H1 (cell line): ENCODE data around the gene KRT76. TPM values are rescaled to one million over a fixed set of nuclear protein-coding genes. Genes with fewer than 3 reads are reported as not detected.

ENCODE experiments used
- CTCF ChIA-PET: fragments of 300-600 bp; sonication (Branson Sonifier 250); formaldehyde crosslinking; loops from one replicate; lab custom pipeline; 2021; ENCODE audit not compliant: partially characterized antibody; lab: Charles Lee
- POLR2A ChIA-PET: fragments of 300-600 bp; sonication (Branson Sonifier 250); formaldehyde crosslinking; loops from one replicate; lab custom pipeline; 2021; ENCODE audit warnings: inconsistent platforms; ENCODE audit not compliant: partially characterized antibody; lab: Charles Lee
- DNase-seq, 2 experiments: peaks; one replicate each; pipeline versions ENCODE4 v3.0.0 to v3.0.0-alpha.2; 2010 to 2022; ENCODE audit warnings: low spot score in 2 of 2, low read depth in 1 of 2, mixed read lengths in 1 of 2
- FAIRE-seq: peaks from 2 replicates; lab custom pipeline; 2011; peaks lifted over from hg19 to GRCh38; lab: Jason Lieb, UNC
- H2AFZ ChIP-seq: 2 replicates; pipeline ENCODE4 v1.8.1; 2012; ENCODE audit warnings: low read length, inconsistent platforms
- H2AK5ac ChIP-seq: 2 replicates; pipeline ENCODE4 v1.6.1; 2013; ENCODE audit warnings: low read depth, low read length
- H2BK120ac ChIP-seq: replicated peaks from 2 replicates; pipeline ENCODE3; 2013; ENCODE audit warnings: low read depth, low read length, inconsistent platforms
- H2BK12ac ChIP-seq: 2 replicates; pipeline ENCODE4 v1.6.1; 2013; ENCODE audit warnings: low read depth, low read length
- H2BK15ac ChIP-seq: 2 replicates; pipeline ENCODE4 v1.6.1; 2013; ENCODE audit warnings: low read length
- H2BK20ac ChIP-seq: 2 replicates; pipeline ENCODE4 v1.6.1; 2013; ENCODE audit warnings: low read length
- H2BK5ac ChIP-seq: 2 replicates; pipeline ENCODE4 v1.6.1; 2013; ENCODE audit warnings: low read depth, low read length
- H3K14ac ChIP-seq: 2 replicates; pipeline ENCODE4 v1.6.1; 2013; ENCODE audit warnings: inconsistent platforms; ENCODE audit not compliant: insufficient read length
- H3K18ac ChIP-seq: 2 replicates; pipeline ENCODE4 v1.6.1; 2013; ENCODE audit warnings: low read length; ENCODE audit errors: extremely low read depth
- H3K23ac ChIP-seq: 2 replicates; pipeline ENCODE4 v1.6.1; 2013; ENCODE audit warnings: inconsistent platforms; ENCODE audit not compliant: insufficient read length
- H3K23me2 ChIP-seq: 2 replicates; pipeline ENCODE4 v1.6.1; 2013; ENCODE audit warnings: low read depth, low read length
- H3K27ac ChIP-seq: 2 replicates; pipeline ENCODE4 v1.6.1; 2011; ENCODE audit warnings: low read depth, low read length, inconsistent platforms
- H3K27me3 ChIP-seq, 4 experiments: replicated peaks in 1 of 4; 1 replicate in 1 of 4; 2 replicates in 3 of 4; pipeline versions ENCODE4 v1.6.1 to v1.8.1; 2011 to 2013; ENCODE audit warnings: low read length in 3 of 4, mild to moderate bottlenecking in 3 of 4, inconsistent platforms in 2 of 4, mixed read lengths in 2 of 4, moderate library complexity in 1 of 4; ENCODE audit not compliant: control insufficient read depth in 3 of 4, insufficient read depth in 3 of 4; ENCODE audit errors: extremely low read depth in 1 of 4
- H3K36me3 ChIP-seq, 4 experiments: 2 replicates each; pipeline versions ENCODE4 v1.6.1 to v1.8.1; 2011 to 2013; ENCODE audit warnings: mild to moderate bottlenecking in 4 of 4, low read length in 3 of 4, moderate library complexity in 2 of 4, control low read depth in 1 of 4, inconsistent platforms in 1 of 4; ENCODE audit not compliant: insufficient read depth in 4 of 4, control insufficient read depth in 2 of 4
- H3K4ac ChIP-seq: replicated peaks from 2 replicates; pipeline ENCODE3; 2013; ENCODE audit warnings: low read length, low read depth, mixed read lengths, inconsistent platforms; ENCODE audit not compliant: insufficient read length
- H3K4me1 ChIP-seq, 4 experiments: replicated peaks in 1 of 4; 1 replicate in 1 of 4; 2 replicates in 3 of 4; pipeline versions ENCODE4 v1.6.1 to v1.8.1; 2011 to 2013; ENCODE audit warnings: low read length in 3 of 4, inconsistent platforms in 2 of 4, mixed read lengths in 1 of 4; ENCODE audit not compliant: insufficient read depth in 4 of 4, control insufficient read depth in 3 of 4
- H3K4me2 ChIP-seq, 2 experiments: 2 replicates each; pipeline versions ENCODE4 v1.6.1 to v1.8.1; 2011 to 2013; ENCODE audit warnings: low read depth in 2 of 2, low read length in 2 of 2, control low read depth in 1 of 2, inconsistent platforms in 1 of 2, mild to moderate bottlenecking in 1 of 2; ENCODE audit not compliant: insufficient read depth in 1 of 2
- H3K4me3 ChIP-seq, 4 experiments: fragments of 200-600, 300-600 bp in 1 of 4; sonication (generic), shearing (Covaris generic), sonication (Bioruptor Twin) in 1 of 4; 2 replicates each; pipeline versions ENCODE4 v1.5.1 to v1.8.1; 2011 to 2016; ENCODE audit warnings: low read length in 4 of 4, low read depth in 3 of 4, control low read depth in 2 of 4, inconsistent platforms in 2 of 4, mild to moderate bottlenecking in 2 of 4, mixed read lengths in 1 of 4, moderate library complexity in 1 of 4; ENCODE audit not compliant: insufficient read depth in 2 of 4; ENCODE audit errors: extremely low read depth in 1 of 4
- H3K56ac ChIP-seq: replicated peaks from 2 replicates; pipeline ENCODE3; 2013; ENCODE audit warnings: low read depth, mild to moderate bottlenecking, mixed read lengths, low read length, inconsistent platforms; ENCODE audit not compliant: insufficient read length
- H3K79me1 ChIP-seq: 2 replicates; pipeline ENCODE4 v1.6.1; 2013; ENCODE audit warnings: low read depth, low read length, control low read depth
- H3K79me2 ChIP-seq, 2 experiments: 2 replicates each; pipeline versions ENCODE4 v1.6.1 to v1.8.1; 2012 to 2013; ENCODE audit warnings: low read length in 2 of 2, mild to moderate bottlenecking in 2 of 2, inconsistent platforms in 1 of 2; ENCODE audit not compliant: insufficient read depth in 2 of 2, control insufficient read depth in 1 of 2
- H3K9ac ChIP-seq, 4 experiments: replicated peaks in 1 of 4; 1 replicate in 1 of 4; 2 replicates in 3 of 4; pipeline versions ENCODE4 v1.6.1 to v1.8.1; 2011 to 2013; ENCODE audit warnings: low read depth in 3 of 4, low read length in 3 of 4, control low read depth in 2 of 4, mild to moderate bottlenecking in 2 of 4, moderate library complexity in 2 of 4, inconsistent platforms in 1 of 4; ENCODE audit errors: extremely low read depth in 1 of 4
- H3K9me3 ChIP-seq, 2 experiments: 2 replicates each; pipeline versions ENCODE4 v1.6.1 to v1.8.1; 2012 to 2013; ENCODE audit warnings: mild to moderate bottlenecking in 2 of 2, moderate library complexity in 2 of 2, control low read depth in 1 of 2, inconsistent platforms in 1 of 2, low read depth in 1 of 2, low read length in 1 of 2, mixed read lengths in 1 of 2; ENCODE audit not compliant: insufficient read depth in 2 of 2
- H4K20me1 ChIP-seq, 2 experiments: replicated peaks in 1 of 2; 2 replicates each; pipeline versions ENCODE3 to v1.8.1; 2011 to 2013; ENCODE audit warnings: inconsistent platforms in 2 of 2, low read length in 2 of 2, mild to moderate bottlenecking in 1 of 2; ENCODE audit not compliant: insufficient read depth in 2 of 2, control insufficient read depth in 1 of 2
- H4K5ac ChIP-seq: 2 replicates; pipeline ENCODE4 v1.6.1; 2013; ENCODE audit warnings: low read length, low read depth, mixed read lengths, inconsistent platforms; ENCODE audit not compliant: insufficient read length
- H4K8ac ChIP-seq: 2 replicates; pipeline ENCODE4 v1.8.0; 2013; ENCODE audit warnings: mild to moderate bottlenecking, moderate library complexity, low read length, inconsistent platforms; ENCODE audit not compliant: insufficient read depth; ENCODE audit errors: extremely low read depth
- H4K91ac ChIP-seq: replicated peaks from 2 replicates; pipeline ENCODE3; 2013; ENCODE audit warnings: low read length, mixed read lengths, inconsistent platforms; ENCODE audit not compliant: insufficient read length
- ATF3 ChIP-seq: IDR thresholded peaks from 2 replicates; pipeline ENCODE4 v1.6.1; 2011; ENCODE audit warnings: low read depth, mild to moderate bottlenecking, low read length; ENCODE audit not compliant: insufficient read depth
- BCL11A ChIP-seq, 2 experiments: IDR thresholded peaks; one replicate each; pipeline ENCODE4 v1.6.1; 2011; ENCODE audit warnings: low read depth in 2 of 2, low read length in 2 of 2, mild to moderate bottlenecking in 2 of 2
- CHD2 ChIP-seq: IDR thresholded peaks from 2 replicates; pipeline ENCODE4 v1.6.1; 2012; ENCODE audit warnings: low read length, improper control_type of control experiment
- EGR1 ChIP-seq: IDR thresholded peaks from 2 replicates; pipeline ENCODE4 v1.6.1; 2011; ENCODE audit warnings: low read depth, low read length, borderline replicate concordance
- GABPA ChIP-seq: IDR thresholded peaks from 2 replicates; pipeline ENCODE4 v1.6.1; 2011; ENCODE audit warnings: mild to moderate bottlenecking, low read length, moderate library complexity, borderline replicate concordance; ENCODE audit not compliant: insufficient read depth
- HDAC2 ChIP-seq, 2 experiments: fragments of 300-600 bp in 1 of 2; sonication (generic) in 1 of 2; IDR thresholded peaks; 2 replicates each; pipeline ENCODE4 v1.6.1; 2011 to 2012; ENCODE audit warnings: low read depth in 2 of 2, low read length in 2 of 2, mild to moderate bottlenecking in 2 of 2, moderate library complexity in 2 of 2, borderline replicate concordance in 1 of 2, inconsistent platforms in 1 of 2
- SP1 ChIP-seq: IDR thresholded peaks from 2 replicates; pipeline ENCODE4 v1.6.1; 2011; ENCODE audit warnings: low read depth, low read length
- SP4 ChIP-seq: IDR thresholded peaks from 2 replicates; pipeline ENCODE4 v1.6.1; 2012; ENCODE audit warnings: low read length, inconsistent platforms
- SRF ChIP-seq: IDR thresholded peaks from 2 replicates; pipeline ENCODE4 v1.6.1; 2011; ENCODE audit warnings: mild to moderate bottlenecking, low read depth, low read length, moderate library complexity
- TAF1 ChIP-seq: IDR thresholded peaks from 2 replicates; pipeline ENCODE4 v1.6.1; 2011; ENCODE audit warnings: mild to moderate bottlenecking, low read depth, low read length
- YY1 ChIP-seq: IDR thresholded peaks from 2 replicates; pipeline ENCODE4 v1.6.1; 2011; ENCODE audit warnings: low read depth, mild to moderate bottlenecking, low read length
- WGBS, 2 experiments: shearing (Covaris generic) in 1 of 2; methylation state at CpG; one replicate each; pipeline versions ENCODE4 v1.1.6 to v1.1.7; 2013 to 2015; ENCODE audit warnings: low lambda C conversion rate in 2 of 2, mixed read lengths in 2 of 2, inconsistent platforms in 1 of 2, low coverage in 1 of 2, missing lambda C conversion rate in 1 of 2; ENCODE audit not compliant: insufficient replicate concordance in 2 of 2, insufficient coverage in 1 of 2, insufficient read length in 1 of 2; ENCODE audit errors: extremely low coverage in 1 of 2, missing lambda C conversion rate in 1 of 2; 5-methylcytosine and 5-hydroxymethylcytosine counted together
- polyA plus RNA-seq, 7 experiments: library from polyadenylated mRNA; depleted of rRNA in 3 of 7; stranded (reverse) in 5 of 7; unstranded in 2 of 7; fragments of >200 nt in 5 of 7; fragments of 200-250 nt in 2 of 7; gene quantifications; 1 replicate in 5 of 7; 2 replicates in 1 of 7; 4 replicates in 1 of 7; pipeline versions ENCODE4 v1.2.1 to v1.2.3, GENCODE V29; 2011 to 2013; ENCODE audit warnings: missing spikeins in 2 of 7, mixed read lengths in 2 of 7
- total RNA-seq: library from RNA; stranded (reverse); fragmentation: NEBNext Ultra II Directional; extraction: Animal tissue kit (Norgen Biotek cat#: 25700); gene quantifications from 2 replicates; pipeline ENCODE4 v1.2.1, GENCODE V29; 2021
- TF ChIP-seq, protein P1 (sequence below): IDR thresholded peaks from 2 replicates; pipeline ENCODE4 v1.6.1; 2012; ENCODE audit warnings: inconsistent platforms

The KRT76 gene
- total and polyA plus RNA-seq, 2 of the 8 experiments (the other 6 are each of a cell fraction or from before 2014, with no cell fraction given), result not detected

GRCh38 chr12:52818887-52819420 lies 41.8 kb upstream of the KRT76 start:
- H4K20me1 ChIP-seq, result no peaks in the 10 kb centered on the region
- WGBS, 2 experiments, result 75% methylated on average over 7 of the region's 7 CpGs; no CpG with 5 or more reads in 1 of the 2 experiments
- POLR2A ChIA-PET, result no interaction called here
- H3K9me3 ChIP-seq, result no peaks in the 10 kb centered on the region
- no peak overlapping the region for H3K27ac ChIP-seq
- H2BK20ac ChIP-seq, result no peak overlapping the region
- H2BK5ac ChIP-seq, result no peak overlapping the region
- no peaks in the 10 kb centered on the region for H3K23me2 ChIP-seq
- no peak overlapping the region for H2BK120ac ChIP-seq
- H3K79me1 ChIP-seq, result no peaks in the 10 kb centered on the region
- no peaks in the 10 kb centered on the region for H3K36me3 ChIP-seq
- H3K23ac ChIP-seq, result no peak overlapping the region
- DNase-seq, result no peak
- no peaks in the 10 kb centered on the region for H3K79me2 ChIP-seq
- FAIRE-seq, result no peak
- H4K91ac ChIP-seq, result no peak overlapping the region
- H3K4me2 ChIP-seq, result no peak overlapping the region
- CTCF ChIA-PET, result interaction anchor here (0.7 to 1.2 kb wide), 3 partner anchors 11 to 412 kb away, joined by 3 read pairs; no protein-coding TSS in a partner anchor
- no peaks in the 10 kb centered on the region for H3K4me1 ChIP-seq
- no peak overlapping the region for H3K4ac ChIP-seq
- H2BK12ac ChIP-seq, result no peak overlapping the region
- H4K5ac ChIP-seq, result no peak overlapping the region
- no peak overlapping the region for H2BK15ac ChIP-seq
- H3K18ac ChIP-seq, result no peak overlapping the region
- no peak overlapping the region; the same call in 1 of the 2 replicates for H4K8ac ChIP-seq
- H2AK5ac ChIP-seq, result no peak overlapping the region
- no peak overlapping the region for H3K14ac ChIP-seq
- H3K9ac ChIP-seq, result no peak overlapping the region
- H2AFZ ChIP-seq, result no peak overlapping the region; the same call in 1 of the 2 replicates
- H3K4me3 ChIP-seq, result no peak overlapping the region
- H3K56ac ChIP-seq, result no peak overlapping the region
- no peaks in the 10 kb centered on the region for H3K27me3 ChIP-seq
- TF ChIP-seq SP4 (no peak), HDAC2 (IDR thresholded peaks at IDR 0.05; ENCODE audit: borderline replicate concordance in 1 of 2, low read depth in 2 of 2, low read length in 2 of 2) (no peak), SRF (no peak), ATF3 (no peak), TAF1 (no peak), GABPA (no peak), CHD2 (no peak), BCL11A (IDR thresholded peaks at IDR 0.05; ENCODE audit: low read depth in 2 of 2, low read length in 2 of 2) (no peak), SP1 (no peak), YY1 (no peak), EGR1 (no peak)
- TF ChIP-seq, protein P1, sequence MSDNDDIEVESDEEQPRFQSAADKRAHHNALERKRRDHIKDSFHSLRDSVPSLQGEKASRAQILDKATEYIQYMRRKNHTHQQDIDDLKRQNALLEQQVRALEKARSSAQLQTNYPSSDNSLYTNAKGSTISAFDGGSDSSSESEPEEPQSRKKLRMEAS, result no peak
